C4-2B (cell line): Measurements from ENCODE around the gene RO60.
A peak's percentile ranks its signal among the peaks of the same experiment; 100 is the strongest.

Experiments used
- H3K27ac ChIP-seq: fragments of 450-650 bp; 2 replicates; pipeline ENCODE4 v1.5.1; 2017
- ZFX ChIP-seq: fragments of 450-650 bp; IDR thresholded peaks from 2 replicates; pipeline ENCODE4 v1.6.1; 2017
- TF ChIP-seq, protein P1 (sequence below): fragments of 450-650 bp; conservative IDR thresholded peaks from 2 replicates; pipeline ENCODE4 v1.5.1; 2017; ENCODE audit warnings: mild to moderate bottlenecking

The RO60 gene

GRCh38 chr1:193059282-193060114, at the start of gene RO60, which contains the start of gene UCHL5:
RO60 (plus strand) TSS chr1:193059612; CDS start chr1:193069055, 9,443 bp downstream.
UCHL5 (minus strand) TSS chr1:193059360; CDS start chr1:193059260, 100 bp downstream.
- peak; percentile 57 for TF ChIP-seq ZFX
- TF ChIP-seq, protein P1, sequence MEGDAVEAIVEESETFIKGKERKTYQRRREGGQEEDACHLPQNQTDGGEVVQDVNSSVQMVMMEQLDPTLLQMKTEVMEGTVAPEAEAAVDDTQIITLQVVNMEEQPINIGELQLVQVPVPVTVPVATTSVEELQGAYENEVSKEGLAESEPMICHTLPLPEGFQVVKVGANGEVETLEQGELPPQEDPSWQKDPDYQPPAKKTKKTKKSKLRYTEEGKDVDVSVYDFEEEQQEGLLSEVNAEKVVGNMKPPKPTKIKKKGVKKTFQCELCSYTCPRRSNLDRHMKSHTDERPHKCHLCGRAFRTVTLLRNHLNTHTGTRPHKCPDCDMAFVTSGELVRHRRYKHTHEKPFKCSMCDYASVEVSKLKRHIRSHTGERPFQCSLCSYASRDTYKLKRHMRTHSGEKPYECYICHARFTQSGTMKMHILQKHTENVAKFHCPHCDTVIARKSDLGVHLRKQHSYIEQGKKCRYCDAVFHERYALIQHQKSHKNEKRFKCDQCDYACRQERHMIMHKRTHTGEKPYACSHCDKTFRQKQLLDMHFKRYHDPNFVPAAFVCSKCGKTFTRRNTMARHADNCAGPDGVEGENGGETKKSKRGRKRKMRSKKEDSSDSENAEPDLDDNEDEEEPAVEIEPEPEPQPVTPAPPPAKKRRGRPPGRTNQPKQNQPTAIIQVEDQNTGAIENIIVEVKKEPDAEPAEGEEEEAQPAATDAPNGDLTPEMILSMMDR = no peak
- H3K27ac ChIP-seq = peak within 1 kb of the TSS; percentile 96

GRCh38 chr1:193011406-193011805, 48.0 kb upstream of the RO60 start:
- H3K27ac ChIP-seq = no peak overlapping the region
- no peak for TF ChIP-seq ZFX
- TF ChIP-seq, protein P1 = no peak

DNA sequence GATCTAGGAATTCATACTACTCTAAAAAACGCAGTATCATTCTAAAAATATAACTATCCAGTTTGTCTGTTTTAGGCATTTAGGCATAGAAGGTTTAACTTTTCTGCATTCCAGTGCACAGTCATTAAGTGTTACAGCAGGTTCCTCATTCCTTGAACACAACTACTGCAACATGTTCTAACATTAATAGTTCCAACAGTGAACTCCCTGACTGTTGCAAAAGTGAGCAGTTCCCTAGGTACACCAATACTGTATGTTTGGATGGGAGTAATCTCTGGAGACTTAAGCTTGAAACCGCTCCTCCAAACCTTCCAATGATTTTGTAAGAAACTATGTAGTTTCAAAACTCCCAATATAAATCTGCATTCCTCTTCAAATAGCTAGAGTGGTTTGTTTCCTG, 46.4 kb upstream of the RO60 start:
- TF ChIP-seq ZFX = no peak
- TF ChIP-seq, protein P1 = no peak
- no peak overlapping the region for H3K27ac ChIP-seq

GRCh38 chr1:193013707-193014106, 45.7 kb upstream of the RO60 start:
- H3K27ac ChIP-seq = no peak overlapping the region
- TF ChIP-seq, protein P1 = no peak
- no peak for TF ChIP-seq ZFX

DNA sequence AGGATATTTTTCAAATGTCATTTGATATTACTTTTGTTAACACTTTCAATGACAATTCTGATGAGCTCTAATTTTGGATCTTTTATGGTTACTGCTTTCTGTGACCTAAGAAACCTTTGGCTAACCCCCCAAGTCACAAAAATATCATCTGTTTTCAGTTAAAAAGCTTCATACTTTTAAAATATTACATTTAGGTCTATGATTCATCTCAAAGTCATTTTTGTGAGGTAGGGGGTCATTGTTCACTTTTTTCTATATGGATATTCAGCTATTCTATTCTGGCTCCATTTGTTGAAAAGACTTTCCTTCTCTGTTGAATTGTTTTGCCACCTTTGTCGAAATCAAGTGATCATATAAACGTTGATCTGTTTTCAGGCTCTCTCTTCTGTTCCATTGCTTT, 45.0 kb upstream of the RO60 start:
- no peak overlapping the region for H3K27ac ChIP-seq
- TF ChIP-seq, protein P1 = no peak
- no peak for TF ChIP-seq ZFX

DNA sequence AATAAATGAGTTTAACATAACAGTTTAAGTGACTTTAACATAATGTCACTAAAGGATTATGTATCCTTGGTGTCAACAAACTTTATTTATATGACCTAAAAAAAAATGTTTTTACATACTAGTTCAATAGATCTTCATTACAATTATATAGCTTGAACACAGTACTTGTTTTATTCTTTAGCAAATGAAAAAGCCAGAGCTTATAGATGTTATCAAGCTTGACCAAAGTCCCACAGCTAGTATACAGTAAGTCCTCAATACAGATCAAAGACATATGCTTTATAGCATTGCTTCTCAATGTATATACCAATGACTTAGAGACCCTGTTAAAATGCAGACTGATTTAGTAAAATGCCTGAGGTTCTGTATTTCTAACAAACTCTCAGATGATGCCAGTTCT, 42.6 kb upstream of the RO60 start:
- no peak for TF ChIP-seq ZFX
- TF ChIP-seq, protein P1 = no peak
- H3K27ac ChIP-seq = no peak overlapping the region

- no peak overlapping the region for H3K27ac ChIP-seq
- TF ChIP-seq ZFX = no peak
- TF ChIP-seq, protein P1 = peak; percentile 76
Measured at GRCh38 chr1:193019442-193020026, 39.9 kb upstream of the RO60 start.
